ENCODE measurements around the gene TMEM37. TPM values are rescaled to one million over a fixed set of nuclear protein-coding genes. Genes with fewer than 3 reads are reported as not detected.

The TMEM37 gene
- total and polyA plus RNA-seq, 2 of the 13 experiments (the other 11 are each of a cell fraction or from before 2014, with no cell fraction given): 37.7 to 115 TPM

DNA sequence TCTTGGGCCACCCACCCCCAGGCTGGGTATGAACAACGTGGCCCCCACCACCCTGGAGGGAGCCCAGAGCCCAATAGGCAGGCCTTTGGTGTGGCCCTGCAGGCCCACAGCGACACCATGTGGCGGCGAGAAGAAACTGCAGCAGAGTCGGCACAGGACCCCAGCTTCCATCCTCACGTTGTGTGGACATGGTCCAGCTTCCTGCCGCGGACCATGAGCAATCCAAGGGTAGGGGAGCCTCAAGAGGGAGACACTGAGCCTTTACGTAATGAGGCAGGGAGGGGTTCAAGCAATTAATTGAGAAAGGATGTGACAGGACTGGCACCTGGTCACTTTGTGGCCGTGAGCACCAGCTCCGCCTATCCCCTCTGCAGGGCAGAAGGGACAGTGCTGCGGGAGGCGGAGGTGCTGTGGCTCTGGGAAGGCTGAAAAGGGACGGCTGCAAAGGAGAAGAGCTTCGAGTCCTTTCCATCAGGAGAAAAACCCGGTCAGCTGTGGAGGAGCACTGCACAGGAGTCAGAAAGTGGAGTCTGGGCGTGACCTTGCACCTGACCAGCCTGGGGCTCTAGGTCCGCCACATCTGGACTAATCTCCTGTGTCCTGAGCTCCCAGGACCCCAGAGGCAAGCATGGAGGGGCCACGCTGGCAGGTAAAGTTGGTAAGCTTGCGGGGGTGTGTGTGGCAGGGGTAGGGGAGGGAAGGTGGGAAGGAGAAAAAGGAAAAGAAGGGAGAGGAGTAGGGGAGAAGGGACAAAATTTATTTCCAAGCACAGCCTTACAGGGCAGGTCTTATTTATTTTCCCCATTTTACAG, 44.9 kb downstream of the TMEM37 start (continued):
- TF ChIP-seq, protein P1, sequence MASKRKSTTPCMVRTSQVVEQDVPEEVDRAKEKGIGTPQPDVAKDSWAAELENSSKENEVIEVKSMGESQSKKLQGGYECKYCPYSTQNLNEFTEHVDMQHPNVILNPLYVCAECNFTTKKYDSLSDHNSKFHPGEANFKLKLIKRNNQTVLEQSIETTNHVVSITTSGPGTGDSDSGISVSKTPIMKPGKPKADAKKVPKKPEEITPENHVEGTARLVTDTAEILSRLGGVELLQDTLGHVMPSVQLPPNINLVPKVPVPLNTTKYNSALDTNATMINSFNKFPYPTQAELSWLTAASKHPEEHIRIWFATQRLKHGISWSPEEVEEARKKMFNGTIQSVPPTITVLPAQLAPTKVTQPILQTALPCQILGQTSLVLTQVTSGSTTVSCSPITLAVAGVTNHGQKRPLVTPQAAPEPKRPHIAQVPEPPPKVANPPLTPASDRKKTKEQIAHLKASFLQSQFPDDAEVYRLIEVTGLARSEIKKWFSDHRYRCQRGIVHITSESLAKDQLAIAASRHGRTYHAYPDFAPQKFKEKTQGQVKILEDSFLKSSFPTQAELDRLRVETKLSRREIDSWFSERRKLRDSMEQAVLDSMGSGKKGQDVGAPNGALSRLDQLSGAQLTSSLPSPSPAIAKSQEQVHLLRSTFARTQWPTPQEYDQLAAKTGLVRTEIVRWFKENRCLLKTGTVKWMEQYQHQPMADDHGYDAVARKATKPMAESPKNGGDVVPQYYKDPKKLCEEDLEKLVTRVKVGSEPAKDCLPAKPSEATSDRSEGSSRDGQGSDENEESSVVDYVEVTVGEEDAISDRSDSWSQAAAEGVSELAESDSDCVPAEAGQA (IDR thresholded peaks at IDR 0.05; ENCODE audit: low read depth): no peak
- TF ChIP-seq, protein P1 (CRISPR knock-in tag; IDR thresholded peaks at IDR 0.05; ENCODE audit: borderline replicate concordance): no peak
- TF ChIP-seq, protein P2, sequence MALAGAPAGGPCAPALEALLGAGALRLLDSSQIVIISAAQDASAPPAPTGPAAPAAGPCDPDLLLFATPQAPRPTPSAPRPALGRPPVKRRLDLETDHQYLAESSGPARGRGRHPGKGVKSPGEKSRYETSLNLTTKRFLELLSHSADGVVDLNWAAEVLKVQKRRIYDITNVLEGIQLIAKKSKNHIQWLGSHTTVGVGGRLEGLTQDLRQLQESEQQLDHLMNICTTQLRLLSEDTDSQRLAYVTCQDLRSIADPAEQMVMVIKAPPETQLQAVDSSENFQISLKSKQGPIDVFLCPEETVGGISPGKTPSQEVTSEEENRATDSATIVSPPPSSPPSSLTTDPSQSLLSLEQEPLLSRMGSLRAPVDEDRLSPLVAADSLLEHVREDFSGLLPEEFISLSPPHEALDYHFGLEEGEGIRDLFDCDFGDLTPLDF (CRISPR knock-in tag; IDR thresholded peaks at IDR 0.05): no peak
- no peak; the same call in 1 of the 2 replicates for TF ChIP-seq ZNF839 (CRISPR knock-in tag; IDR thresholded peaks at IDR 0.05; ENCODE audit: borderline replicate concordance)
- no peak for TF ChIP-seq PAWR (CRISPR knock-in tag; IDR thresholded peaks at IDR 0.05; ENCODE audit: borderline replicate concordance)
- TF ChIP-seq, protein P3, sequence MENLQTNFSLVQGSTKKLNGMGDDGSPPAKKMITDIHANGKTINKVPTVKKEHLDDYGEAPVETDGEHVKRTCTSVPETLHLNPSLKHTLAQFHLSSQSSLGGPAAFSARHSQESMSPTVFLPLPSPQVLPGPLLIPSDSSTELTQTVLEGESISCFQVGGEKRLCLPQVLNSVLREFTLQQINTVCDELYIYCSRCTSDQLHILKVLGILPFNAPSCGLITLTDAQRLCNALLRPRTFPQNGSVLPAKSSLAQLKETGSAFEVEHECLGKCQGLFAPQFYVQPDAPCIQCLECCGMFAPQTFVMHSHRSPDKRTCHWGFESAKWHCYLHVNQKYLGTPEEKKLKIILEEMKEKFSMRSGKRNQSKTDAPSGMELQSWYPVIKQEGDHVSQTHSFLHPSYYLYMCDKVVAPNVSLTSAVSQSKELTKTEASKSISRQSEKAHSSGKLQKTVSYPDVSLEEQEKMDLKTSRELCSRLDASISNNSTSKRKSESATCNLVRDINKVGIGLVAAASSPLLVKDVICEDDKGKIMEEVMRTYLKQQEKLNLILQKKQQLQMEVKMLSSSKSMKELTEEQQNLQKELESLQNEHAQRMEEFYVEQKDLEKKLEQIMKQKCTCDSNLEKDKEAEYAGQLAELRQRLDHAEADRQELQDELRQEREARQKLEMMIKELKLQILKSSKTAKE (CRISPR knock-in tag; IDR thresholded peaks at IDR 0.05; ENCODE audit: borderline replicate concordance): no peak
- TF ChIP-seq PHF20 (CRISPR knock-in tag; IDR thresholded peaks at IDR 0.05): no peak
- TF ChIP-seq TEAD3 (CRISPR knock-in tag; optimal IDR thresholded peaks at IDR 0.05; ENCODE audit: borderline replicate concordance): peak; percentile 76
- no peak for TF ChIP-seq ZBTB21 (CRISPR knock-in tag; IDR thresholded peaks at IDR 0.05)
- 0 out of 2 replicates have a peak, but pooled peaks have one; percentile 19 for TF ChIP-seq ETV6 (CRISPR knock-in tag; conservative IDR thresholded peaks at IDR 0.05)
- TF ChIP-seq, protein P4, sequence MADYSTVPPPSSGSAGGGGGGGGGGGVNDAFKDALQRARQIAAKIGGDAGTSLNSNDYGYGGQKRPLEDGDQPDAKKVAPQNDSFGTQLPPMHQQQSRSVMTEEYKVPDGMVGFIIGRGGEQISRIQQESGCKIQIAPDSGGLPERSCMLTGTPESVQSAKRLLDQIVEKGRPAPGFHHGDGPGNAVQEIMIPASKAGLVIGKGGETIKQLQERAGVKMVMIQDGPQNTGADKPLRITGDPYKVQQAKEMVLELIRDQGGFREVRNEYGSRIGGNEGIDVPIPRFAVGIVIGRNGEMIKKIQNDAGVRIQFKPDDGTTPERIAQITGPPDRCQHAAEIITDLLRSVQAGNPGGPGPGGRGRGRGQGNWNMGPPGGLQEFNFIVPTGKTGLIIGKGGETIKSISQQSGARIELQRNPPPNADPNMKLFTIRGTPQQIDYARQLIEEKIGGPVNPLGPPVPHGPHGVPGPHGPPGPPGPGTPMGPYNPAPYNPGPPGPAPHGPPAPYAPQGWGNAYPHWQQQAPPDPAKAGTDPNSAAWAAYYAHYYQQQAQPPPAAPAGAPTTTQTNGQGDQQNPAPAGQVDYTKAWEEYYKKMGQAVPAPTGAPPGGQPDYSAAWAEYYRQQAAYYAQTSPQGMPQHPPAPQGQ (CRISPR knock-in tag; IDR thresholded peaks at IDR 0.05; ENCODE audit: borderline replicate concordance): no peak
- TF ChIP-seq ZFX (CRISPR knock-in tag; IDR thresholded peaks at IDR 0.05; ENCODE audit: low read depth): peak; percentile 63; the same call in 1 of the 2 replicates
- TF ChIP-seq TEAD2 (CRISPR knock-in tag; IDR thresholded peaks at IDR 0.05): no peak
- TF ChIP-seq, protein P5, sequence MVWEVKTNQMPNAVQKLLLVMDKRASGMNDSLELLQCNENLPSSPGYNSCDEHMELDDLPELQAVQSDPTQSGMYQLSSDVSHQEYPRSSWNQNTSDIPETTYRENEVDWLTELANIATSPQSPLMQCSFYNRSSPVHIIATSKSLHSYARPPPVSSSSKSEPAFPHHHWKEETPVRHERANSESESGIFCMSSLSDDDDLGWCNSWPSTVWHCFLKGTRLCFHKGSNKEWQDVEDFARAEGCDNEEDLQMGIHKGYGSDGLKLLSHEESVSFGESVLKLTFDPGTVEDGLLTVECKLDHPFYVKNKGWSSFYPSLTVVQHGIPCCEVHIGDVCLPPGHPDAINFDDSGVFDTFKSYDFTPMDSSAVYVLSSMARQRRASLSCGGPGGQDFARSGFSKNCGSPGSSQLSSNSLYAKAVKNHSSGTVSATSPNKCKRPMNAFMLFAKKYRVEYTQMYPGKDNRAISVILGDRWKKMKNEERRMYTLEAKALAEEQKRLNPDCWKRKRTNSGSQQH (CRISPR knock-in tag; IDR thresholded peaks at IDR 0.05; ENCODE audit: low read depth): peak; percentile 90; the same call in 1 of the 2 replicates
- no peak for TF ChIP-seq ZNF777 (CRISPR knock-in tag; IDR thresholded peaks at IDR 0.05)
- no peak for TF ChIP-seq HOXD1 (CRISPR knock-in tag; IDR thresholded peaks at IDR 0.05)

All from HepG2 (cell line).